ENCODE data around the gene CHD3. TPM values are rescaled to one million over a fixed set of nuclear protein-coding genes. Genes with fewer than 3 reads are reported as not detected.
"Not testable (repeated sequence)": the region's sequence is repeated elsewhere in the genome, so short reads cannot be mapped to it uniquely, and the experiment has no call there.

CHD3 gene
- total RNA-seq, 1 experiment from 2014 or later: 197 TPM

DNA sequence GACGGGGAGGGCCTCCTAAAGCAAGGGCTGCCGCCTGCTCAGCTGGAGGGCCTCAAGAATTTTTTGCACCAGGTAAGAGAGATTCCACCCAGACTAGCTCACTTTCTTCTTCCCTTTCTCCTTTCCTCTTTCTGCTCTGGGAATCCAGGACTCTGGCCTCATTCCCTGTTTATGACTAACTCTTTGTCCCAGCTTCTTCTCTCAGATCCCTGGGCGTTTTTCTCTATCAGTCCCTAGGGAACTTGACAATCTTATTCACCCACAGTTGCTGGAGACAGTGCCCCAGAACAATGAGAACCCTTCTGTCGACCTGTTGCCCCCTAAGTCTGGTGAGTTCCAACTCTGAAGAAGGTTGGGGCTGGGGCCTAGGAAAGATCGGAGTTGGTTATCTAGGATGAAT is 59.1 kb downstream of the CHD3 start:
- no peaks in the 10 kb centered on the region for H3K4me1 ChIP-seq (replicated peaks; ENCODE audit: insufficient read depth)
- no peak overlapping the region for H3K27ac ChIP-seq
- no peaks in the 10 kb centered on the region for H3K9me3 ChIP-seq (ENCODE audit: insufficient read depth, low read depth)
- no peak overlapping the region for H2AFZ ChIP-seq
- intact Hi-C loops (cut with micrococcal nuclease; ENCODE audit: unreplicated experiment): no loop called here
- no peaks in the 10 kb centered on the region for H3F3A ChIP-seq (ENCODE audit: insufficient read depth, low read depth)
- no peaks in the 10 kb centered on the region for H3K79me2 ChIP-seq (ENCODE audit: low read depth)
- no peak overlapping the region for H3K4me3 ChIP-seq
- no TSS peak for BruUV-seq (replicated peaks)
- DNase-seq: no peak
- no peaks in the 10 kb centered on the region; the same call in 1 of the 2 replicates for H4K20me1 ChIP-seq (ENCODE audit: insufficient read depth)
- H3K36me3 ChIP-seq (ENCODE audit: low read depth): no peaks in the 10 kb centered on the region
- TF ChIP-seq, protein P1, sequence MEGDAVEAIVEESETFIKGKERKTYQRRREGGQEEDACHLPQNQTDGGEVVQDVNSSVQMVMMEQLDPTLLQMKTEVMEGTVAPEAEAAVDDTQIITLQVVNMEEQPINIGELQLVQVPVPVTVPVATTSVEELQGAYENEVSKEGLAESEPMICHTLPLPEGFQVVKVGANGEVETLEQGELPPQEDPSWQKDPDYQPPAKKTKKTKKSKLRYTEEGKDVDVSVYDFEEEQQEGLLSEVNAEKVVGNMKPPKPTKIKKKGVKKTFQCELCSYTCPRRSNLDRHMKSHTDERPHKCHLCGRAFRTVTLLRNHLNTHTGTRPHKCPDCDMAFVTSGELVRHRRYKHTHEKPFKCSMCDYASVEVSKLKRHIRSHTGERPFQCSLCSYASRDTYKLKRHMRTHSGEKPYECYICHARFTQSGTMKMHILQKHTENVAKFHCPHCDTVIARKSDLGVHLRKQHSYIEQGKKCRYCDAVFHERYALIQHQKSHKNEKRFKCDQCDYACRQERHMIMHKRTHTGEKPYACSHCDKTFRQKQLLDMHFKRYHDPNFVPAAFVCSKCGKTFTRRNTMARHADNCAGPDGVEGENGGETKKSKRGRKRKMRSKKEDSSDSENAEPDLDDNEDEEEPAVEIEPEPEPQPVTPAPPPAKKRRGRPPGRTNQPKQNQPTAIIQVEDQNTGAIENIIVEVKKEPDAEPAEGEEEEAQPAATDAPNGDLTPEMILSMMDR (conservative IDR thresholded peaks at IDR 0.05): no peak
- TF ChIP-seq EZH2 (IDR thresholded peaks at IDR 0.05; ENCODE audit: low read depth): no peak
- ChIA-PET POLR2A (ENCODE audit: unreplicated experiment) (interaction anchor here (0.7 kb wide), 1 partner anchor 603 kb away, joined by 4 read pairs; no protein-coding TSS in a partner anchor), CTCF (no interaction called here)
- H3K27me3 ChIP-seq (ENCODE audit: insufficient read depth, low read depth): no peaks in the 10 kb centered on the region
- no peaks in the 10 kb centered on the region for H3K9me2 ChIP-seq (ENCODE audit: insufficient read depth)
- H3K4me2 ChIP-seq: no peak overlapping the region

DNA sequence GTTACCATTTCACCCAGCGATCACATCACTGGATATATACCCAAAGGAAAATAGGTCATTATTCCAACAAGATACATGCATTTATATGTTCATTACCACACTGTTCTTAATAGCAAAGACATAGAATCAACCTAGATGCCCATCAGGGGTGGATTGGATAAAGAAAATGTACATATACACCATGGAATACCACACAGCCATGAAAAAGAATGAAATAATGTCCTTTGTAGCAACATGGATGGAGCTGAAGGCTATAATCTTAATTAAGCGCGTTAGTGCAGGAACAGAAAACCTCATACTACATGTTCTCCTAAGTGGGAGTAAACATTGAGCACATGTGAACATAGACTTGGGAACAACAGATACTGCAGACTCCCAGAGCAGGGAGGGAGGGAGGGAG is 62.0 kb downstream of the CHD3 start:
- no peak for DNase-seq
- no peak overlapping the region for H3K4me2 ChIP-seq
- ChIA-PET CTCF (no interaction called here), POLR2A (ENCODE audit: unreplicated experiment) (interaction anchor here (0.7 kb wide), 1 partner anchor 48 kb away, joined by 4 read pairs; no protein-coding TSS in a partner anchor)
- H3K79me2 ChIP-seq (ENCODE audit: low read depth): no peaks in the 10 kb centered on the region
- H3K27ac ChIP-seq: no peak overlapping the region
- no peaks in the 10 kb centered on the region for H3K27me3 ChIP-seq (ENCODE audit: insufficient read depth, low read depth)
- no peaks in the 10 kb centered on the region for H3K9me3 ChIP-seq (ENCODE audit: insufficient read depth, low read depth)
- no peak overlapping the region for H2AFZ ChIP-seq
- TF ChIP-seq EZH2 (IDR thresholded peaks at IDR 0.05; ENCODE audit: low read depth): no peak
- TF ChIP-seq, protein P1 (conservative IDR thresholded peaks at IDR 0.05): no peak
- H3K9me2 ChIP-seq (ENCODE audit: insufficient read depth): no peaks in the 10 kb centered on the region
- H3K36me3 ChIP-seq (ENCODE audit: low read depth): no peaks in the 10 kb centered on the region
- no peaks in the 10 kb centered on the region; the same call in 1 of the 2 replicates for H4K20me1 ChIP-seq (ENCODE audit: insufficient read depth)
- no peak overlapping the region for H3K4me3 ChIP-seq
- intact Hi-C loops (cut with micrococcal nuclease; ENCODE audit: unreplicated experiment): no loop called here
- H3F3A ChIP-seq (ENCODE audit: insufficient read depth, low read depth): no peaks in the 10 kb centered on the region
- no TSS peak for BruUV-seq (replicated peaks)
- H3K4me1 ChIP-seq (replicated peaks; ENCODE audit: insufficient read depth): no peaks in the 10 kb centered on the region

DNA sequence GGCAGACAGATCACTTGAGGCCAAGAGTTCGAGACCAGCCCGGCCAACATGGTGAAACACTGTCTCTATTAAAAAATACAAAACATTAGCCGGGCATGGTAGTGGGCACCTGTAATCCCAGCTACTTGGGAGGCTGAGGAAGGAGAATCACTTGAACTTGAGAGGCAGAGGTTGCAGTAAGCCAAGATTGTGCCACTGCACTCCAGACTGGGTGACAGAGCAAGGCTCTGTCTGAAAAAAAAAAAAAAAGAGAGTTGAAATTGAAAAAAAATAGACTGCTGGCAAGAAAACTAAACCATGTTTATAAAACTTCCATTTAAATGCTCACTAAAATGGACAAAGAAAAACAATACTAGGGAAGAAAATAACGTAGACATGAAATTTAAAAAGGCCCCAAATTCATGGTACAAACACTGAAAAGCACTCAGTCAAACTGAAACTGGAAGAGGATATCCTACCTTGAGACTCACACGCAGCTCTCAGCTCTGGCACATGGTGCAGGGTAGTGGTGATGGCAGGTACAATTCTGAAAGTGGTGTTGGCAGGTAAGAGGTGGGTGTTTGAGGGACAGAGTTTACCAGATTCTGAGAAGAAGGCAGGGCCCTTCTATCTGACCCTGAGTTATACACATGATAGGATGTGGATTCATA is 62.7 kb downstream of the CHD3 start:
- no peaks in the 10 kb centered on the region for H3K36me3 ChIP-seq (ENCODE audit: low read depth)
- H3K27me3 ChIP-seq (ENCODE audit: insufficient read depth, low read depth): no peaks in the 10 kb centered on the region
- no peaks in the 10 kb centered on the region for H3K9me2 ChIP-seq (ENCODE audit: insufficient read depth)
- no peak overlapping the region for H3K4me2 ChIP-seq
- CTCF ChIA-PET: no interaction called here
- H3K9me3 ChIP-seq (ENCODE audit: insufficient read depth, low read depth): no peaks in the 10 kb centered on the region
- H4K20me1 ChIP-seq (ENCODE audit: insufficient read depth): no peaks in the 10 kb centered on the region; the same call in 1 of the 2 replicates
- BruUV-seq (replicated peaks): no TSS peak
- H3K4me3 ChIP-seq: no peak overlapping the region
- POLR2A ChIA-PET (ENCODE audit: unreplicated experiment): interaction anchor here (0.7 kb wide), 1 partner anchor 49 kb away, joined by 4 read pairs; no protein-coding TSS in a partner anchor
- intact Hi-C loops (cut with micrococcal nuclease; ENCODE audit: unreplicated experiment): no loop called here
- H2AFZ ChIP-seq: no peak overlapping the region
- H3K4me1 ChIP-seq (replicated peaks; ENCODE audit: insufficient read depth): no peaks in the 10 kb centered on the region
- TF ChIP-seq EZH2 (IDR thresholded peaks at IDR 0.05; ENCODE audit: low read depth): no peak
- TF ChIP-seq, protein P1 (conservative IDR thresholded peaks at IDR 0.05): no peak
- no peaks in the 10 kb centered on the region for H3K79me2 ChIP-seq (ENCODE audit: low read depth)
- no peak for DNase-seq
- H3F3A ChIP-seq (ENCODE audit: insufficient read depth, low read depth): no peaks in the 10 kb centered on the region
- H3K27ac ChIP-seq: no peak overlapping the region

DNA sequence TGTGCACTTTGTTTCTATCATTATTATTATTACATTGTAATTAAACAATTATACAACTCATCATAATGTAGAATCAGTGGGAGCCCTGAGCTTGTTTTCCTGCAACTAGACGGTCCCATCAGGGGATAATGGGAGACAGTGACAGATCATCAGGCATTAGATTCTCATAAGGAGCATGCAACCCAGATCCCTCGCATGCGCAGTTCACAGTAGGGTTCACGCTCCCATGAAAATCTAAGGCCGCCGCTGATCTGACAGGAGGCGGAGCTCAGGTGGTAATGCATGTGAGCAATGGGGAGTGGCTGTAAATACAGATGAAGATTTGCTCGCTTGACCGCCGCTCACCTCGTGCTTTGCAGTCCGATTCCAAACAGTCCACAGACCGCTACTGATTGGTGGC is 64.7 kb downstream of the CHD3 start:
- H3K4me1 ChIP-seq (replicated peaks; ENCODE audit: insufficient read depth); H3K4me2 ChIP-seq; DNase-seq; H3K4me3 ChIP-seq; H3K9me2 ChIP-seq (ENCODE audit: insufficient read depth); POLR2A ChIA-PET (ENCODE audit: unreplicated experiment); H2AFZ ChIP-seq; H3K27ac ChIP-seq; BruUV-seq (replicated peaks); H3K9me3 ChIP-seq (ENCODE audit: insufficient read depth, low read depth); CTCF ChIA-PET; H3K36me3 ChIP-seq (ENCODE audit: low read depth); H3F3A ChIP-seq (ENCODE audit: insufficient read depth, low read depth); intact Hi-C loops (cut with micrococcal nuclease; ENCODE audit: unreplicated experiment); H3K79me2 ChIP-seq (ENCODE audit: low read depth); H4K20me1 ChIP-seq (ENCODE audit: insufficient read depth); H3K27me3 ChIP-seq (ENCODE audit: insufficient read depth, low read depth): not testable (repeated sequence)

Measured in PC-9 (cell line).